ENCODE measurements around the gene BSN.

- TF ChIP-seq, protein P1, sequence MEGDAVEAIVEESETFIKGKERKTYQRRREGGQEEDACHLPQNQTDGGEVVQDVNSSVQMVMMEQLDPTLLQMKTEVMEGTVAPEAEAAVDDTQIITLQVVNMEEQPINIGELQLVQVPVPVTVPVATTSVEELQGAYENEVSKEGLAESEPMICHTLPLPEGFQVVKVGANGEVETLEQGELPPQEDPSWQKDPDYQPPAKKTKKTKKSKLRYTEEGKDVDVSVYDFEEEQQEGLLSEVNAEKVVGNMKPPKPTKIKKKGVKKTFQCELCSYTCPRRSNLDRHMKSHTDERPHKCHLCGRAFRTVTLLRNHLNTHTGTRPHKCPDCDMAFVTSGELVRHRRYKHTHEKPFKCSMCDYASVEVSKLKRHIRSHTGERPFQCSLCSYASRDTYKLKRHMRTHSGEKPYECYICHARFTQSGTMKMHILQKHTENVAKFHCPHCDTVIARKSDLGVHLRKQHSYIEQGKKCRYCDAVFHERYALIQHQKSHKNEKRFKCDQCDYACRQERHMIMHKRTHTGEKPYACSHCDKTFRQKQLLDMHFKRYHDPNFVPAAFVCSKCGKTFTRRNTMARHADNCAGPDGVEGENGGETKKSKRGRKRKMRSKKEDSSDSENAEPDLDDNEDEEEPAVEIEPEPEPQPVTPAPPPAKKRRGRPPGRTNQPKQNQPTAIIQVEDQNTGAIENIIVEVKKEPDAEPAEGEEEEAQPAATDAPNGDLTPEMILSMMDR (tag by site-specific recombination; IDR thresholded peaks at IDR 0.05), result no peak
- TF ChIP-seq, protein P2, sequence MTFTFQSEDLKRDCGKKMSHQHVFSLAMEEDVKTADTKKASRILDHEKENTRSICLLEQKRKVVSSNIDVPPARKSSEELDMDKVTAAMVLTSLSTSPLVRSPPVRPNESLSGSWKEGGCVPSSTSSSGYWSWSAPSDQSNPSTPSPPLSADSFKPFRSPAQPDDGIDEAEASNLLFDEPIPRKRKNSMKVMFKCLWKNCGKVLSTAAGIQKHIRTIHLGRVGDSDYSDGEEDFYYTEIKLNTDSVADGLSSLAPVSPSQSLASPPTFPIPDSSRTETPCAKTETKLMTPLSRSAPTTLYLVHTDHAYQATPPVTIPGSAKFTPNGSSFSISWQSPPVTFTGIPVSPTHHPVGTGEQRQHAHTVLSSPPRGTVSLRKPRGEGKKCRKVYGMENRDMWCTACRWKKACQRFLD (tag by site-specific recombination; IDR thresholded peaks at IDR 0.05), result no peak
- TF ChIP-seq ZNF169 (tag by site-specific recombination; IDR thresholded peaks at IDR 0.05) (no peak), ZBTB1 (tag by site-specific recombination; IDR thresholded peaks at IDR 0.05) (no peak)
These were observed 119.6 kb downstream of the BSN start, which contains the start of gene APEH for GRCh38 chr3:49673715-49674496.
